Measurements from ENCODE around the gene PXMP4.

PXMP4 gene

GRCh38 chr20:33732166-33732970 lies 12.3 kb upstream of the PXMP4 start:
- peak overlapping the region; percentile 92 for H3K27ac ChIP-seq (ENCODE audit: low read depth, low read length)
- H3K9me2 ChIP-seq (replicated peaks; ENCODE audit: control insufficient read depth, low read length) = no peaks in the 10 kb centered on the region
- H4K20me1 ChIP-seq (ENCODE audit: control insufficient read depth, insufficient read depth, low read depth, low read length) = no peaks in the 10 kb centered on the region
- H3F3A ChIP-seq (ENCODE audit: control insufficient read depth, insufficient read depth) = peaks cover 22% of the 10 kb centered on the region
- peak overlapping the region; percentile 95 for H3K4me2 ChIP-seq (ENCODE audit: low read length)
- H3K4me1 ChIP-seq (ENCODE audit: control insufficient read depth, low read length) = peaks cover 27% of the 10 kb centered on the region
- peak overlapping the region; percentile 82 for H3K4me3 ChIP-seq (ENCODE audit: low read length)
- H3K79me2 ChIP-seq (ENCODE audit: control insufficient read depth, low read length) = no peaks in the 10 kb centered on the region
- H3K36me3 ChIP-seq (ENCODE audit: control insufficient read depth, low read length) = no peaks in the 10 kb centered on the region
- no peaks in the 10 kb centered on the region for H3K27me3 ChIP-seq (ENCODE audit: control insufficient read depth, low read length)
- TF ChIP-seq EZH2phosphoT487 (IDR thresholded peaks at IDR 0.05; ENCODE audit: borderline replicate concordance, low read length) (no peak), CTCF (IDR thresholded peaks at IDR 0.05; ENCODE audit: low read depth, low read length, poor library complexity, severe bottlenecking) (no peak)
- H3K9me3 ChIP-seq (ENCODE audit: control insufficient read depth, insufficient read depth, low read length) = peaks cover 11% of the 10 kb centered on the region; the same call in 1 of the 2 replicates

DNA sequence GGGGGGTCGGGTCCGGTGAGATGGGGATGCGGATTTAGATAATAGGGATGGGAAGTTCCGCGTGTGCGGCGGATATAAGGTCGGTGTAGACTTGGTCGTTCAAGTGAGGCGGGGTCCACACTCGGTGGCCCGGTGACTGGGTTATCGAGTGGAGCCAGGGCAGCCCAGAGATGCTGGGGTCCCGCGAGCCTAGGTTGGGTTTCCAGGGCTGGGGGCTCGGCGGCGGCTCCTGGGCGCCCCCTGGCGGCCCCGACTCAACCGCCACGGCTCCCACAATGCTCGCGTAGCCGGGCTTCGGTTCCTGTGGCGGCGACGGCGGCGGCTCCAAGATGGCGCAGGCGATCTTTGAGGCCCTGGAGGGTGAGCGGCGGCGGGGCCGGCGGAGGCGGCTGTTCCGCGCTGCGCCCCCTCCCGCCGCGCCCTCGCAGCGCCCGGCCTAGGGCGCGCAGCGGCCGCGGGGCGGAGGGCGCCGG lies 11.6 kb upstream of the PXMP4 start, which contains the start of gene ZNF341:
TSS of gene ZNF341 (plus strand) at position 304 of the 473 bp plus-strand sequence. CDS start at position 330, 26 bp downstream.
- Histone ChIP-seq H4K20me1 (ENCODE audit: control insufficient read depth, insufficient read depth, low read depth, low read length) (no peaks in the 10 kb centered on the region), H3K36me3 (ENCODE audit: control insufficient read depth, low read length) (no peaks in the 10 kb centered on the region), H3F3A (ENCODE audit: control insufficient read depth, insufficient read depth) (peaks cover 22% of the 10 kb centered on the region), H3K9me2 (replicated peaks; ENCODE audit: control insufficient read depth, low read length) (no peaks in the 10 kb centered on the region), H3K4me3 (ENCODE audit: low read length) (peak within 1 kb of the TSS; percentile 82), H3K27ac (ENCODE audit: low read depth, low read length) (peak within 1 kb of the TSS; percentile 92), H3K4me1 (ENCODE audit: control insufficient read depth, low read length) (peaks cover 27% of the 10 kb centered on the region), H3K27me3 (ENCODE audit: control insufficient read depth, low read length) (no peaks in the 10 kb centered on the region), H3K9me3 (ENCODE audit: control insufficient read depth, insufficient read depth, low read length) (peaks cover 7% of the 10 kb centered on the region; the same call in 1 of the 2 replicates), H3K4me2 (ENCODE audit: low read length) (peak within 1 kb of the TSS; percentile 95), H3K79me2 (ENCODE audit: control insufficient read depth, low read length) (no peaks in the 10 kb centered on the region)
- TF ChIP-seq CTCF (IDR thresholded peaks at IDR 0.05; ENCODE audit: low read depth, low read length, poor library complexity, severe bottlenecking) (peak; percentile 82), EZH2phosphoT487 (IDR thresholded peaks at IDR 0.05; ENCODE audit: borderline replicate concordance, low read length) (no peak)

GRCh38 chr20:33730946-33731692 lies 11.0 kb upstream of the PXMP4 start:
- Histone ChIP-seq H3K36me3 (ENCODE audit: control insufficient read depth, low read length) (no peaks in the 10 kb centered on the region), H3K27me3 (ENCODE audit: control insufficient read depth, low read length) (no peaks in the 10 kb centered on the region), H4K20me1 (ENCODE audit: control insufficient read depth, insufficient read depth, low read depth, low read length) (no peaks in the 10 kb centered on the region), H3K4me3 (ENCODE audit: low read length) (peak overlapping the region; percentile 71), H3F3A (ENCODE audit: control insufficient read depth, insufficient read depth) (peaks cover 22% of the 10 kb centered on the region), H3K4me2 (ENCODE audit: low read length) (peak overlapping the region; percentile 74), H3K9me2 (replicated peaks; ENCODE audit: control insufficient read depth, low read length) (no peaks in the 10 kb centered on the region), H3K9me3 (ENCODE audit: control insufficient read depth, insufficient read depth, low read length) (peaks cover 1% of the 10 kb centered on the region; the same call in 1 of the 2 replicates), H3K27ac (ENCODE audit: low read depth, low read length) (peak overlapping the region; percentile 23; the same call in 1 of the 2 replicates), H3K79me2 (ENCODE audit: control insufficient read depth, low read length) (no peaks in the 10 kb centered on the region), H3K4me1 (ENCODE audit: control insufficient read depth, low read length) (peaks cover 27% of the 10 kb centered on the region)
- no peak for TF ChIP-seq CTCF (IDR thresholded peaks at IDR 0.05; ENCODE audit: low read depth, low read length, poor library complexity, severe bottlenecking)
- TF ChIP-seq EZH2phosphoT487 (IDR thresholded peaks at IDR 0.05; ENCODE audit: borderline replicate concordance, low read length) = no peak
